Retinal pigment epithelial cell (primary cell): ENCODE measurements around the gene U2AF2.
A peak's percentile ranks its signal among the peaks of the same experiment; 100 is the strongest.

Experiments used
- DNase-seq: peaks from one replicate; pipeline ENCODE4 v3.0.0-alpha.2; 2010; ENCODE audit warnings: low read depth
- H3K4me3 ChIP-seq: 2 replicates; pipeline ENCODE4 v1.5.1; 2011; ENCODE audit warnings: mild to moderate bottlenecking, low read length, control low read depth, moderate library complexity
- CTCF ChIP-seq: conservative IDR thresholded peaks from 2 replicates; pipeline ENCODE4 v1.5.1; 2011; ENCODE audit warnings: low read depth, low read length, control low read depth, inconsistent platforms

U2AF2 gene

GRCh38 chr19:55654868-55655647, at the start of gene U2AF2:
Gene U2AF2, plus strand, starts transcription at chr19:55655035. Its CDS starts 70 bp downstream, at chr19:55655105.
- DNase-seq = peak; percentile 54
- H3K4me3 ChIP-seq = peak within 1 kb of the TSS; percentile 89

GRCh38 chr19:55605207-55605636, 49.6 kb upstream of the U2AF2 start:
- no peak for TF ChIP-seq CTCF
- no peak for DNase-seq
- H3K4me3 ChIP-seq = peak overlapping the region; percentile 92

More at GRCh38 chr19:55654868-55655647, at the start of gene U2AF2:
- no peak for TF ChIP-seq CTCF

GRCh38 chr19:55605637-55606470, 49.0 kb upstream of the U2AF2 start, which contains the start of gene ZNF865:
Gene ZNF865, plus strand, starts transcription at chr19:55605647. Its CDS starts 7,972 bp downstream, at chr19:55613619.
- TF ChIP-seq CTCF = peak; percentile 87
- peak within 1 kb of the TSS; percentile 92 for H3K4me3 ChIP-seq
- DNase-seq = peak; percentile 69

GRCh38 chr19:55606471-55606787, 48.4 kb upstream of the U2AF2 start:
- peak overlapping the region; percentile 92 for H3K4me3 ChIP-seq
- DNase-seq = no peak
- no peak for TF ChIP-seq CTCF

GRCh38 chr19:55606817-55607216, 48.0 kb upstream of the U2AF2 start:
- no peak for DNase-seq
- no peak for TF ChIP-seq CTCF
- peak overlapping the region; percentile 92 for H3K4me3 ChIP-seq

- H3K4me3 ChIP-seq = no peak overlapping the region
- DNase-seq = no peak
- TF ChIP-seq CTCF = no peak
Observed at GRCh38 chr19:55609326-55609725, 45.5 kb upstream of the U2AF2 start.
